ENCODE data around the gene ATP11C.

Gene ATP11C

GRCh38 chrX:139803224-139803623 is 129.6 kb downstream of the ATP11C start:
- no peak for DNase-seq (ENCODE audit: low spot score)
- in situ Hi-C loops (cut with MboI; ENCODE audit: low sequenced_read_pairs, unreplicated experiment): no loop called here
- TF ChIP-seq CTCF (IDR thresholded peaks at IDR 0.05; ENCODE audit: borderline replicate concordance, control extremely low read depth, extremely low read depth, insufficient read depth, missing control alignments): no peak

GRCh38 chrX:139802048-139802447 is 130.8 kb downstream of the ATP11C start:
- DNase-seq (ENCODE audit: low spot score): no peak
- no peak for TF ChIP-seq CTCF (IDR thresholded peaks at IDR 0.05; ENCODE audit: borderline replicate concordance, control extremely low read depth, extremely low read depth, insufficient read depth, missing control alignments)
- in situ Hi-C loops (cut with MboI; ENCODE audit: low sequenced_read_pairs, unreplicated experiment): no loop called here

GRCh38 chrX:139801397-139801813 is 131.4 kb downstream of the ATP11C start:
- DNase-seq (ENCODE audit: low spot score): no peak
- TF ChIP-seq CTCF (IDR thresholded peaks at IDR 0.05; ENCODE audit: borderline replicate concordance, control extremely low read depth, extremely low read depth, insufficient read depth, missing control alignments): no peak
- in situ Hi-C loops (cut with MboI; ENCODE audit: low sequenced_read_pairs, unreplicated experiment): no loop called here

GRCh38 chrX:139798701-139799100 is 134.2 kb downstream of the ATP11C start:
- in situ Hi-C loops (cut with MboI; ENCODE audit: low sequenced_read_pairs, unreplicated experiment): no loop called here
- no peak for TF ChIP-seq CTCF (IDR thresholded peaks at IDR 0.05; ENCODE audit: borderline replicate concordance, control extremely low read depth, extremely low read depth, insufficient read depth, missing control alignments)

GRCh38 chrX:139795196-139795595 is 137.7 kb downstream of the ATP11C start:
- no peak for TF ChIP-seq CTCF (IDR thresholded peaks at IDR 0.05; ENCODE audit: borderline replicate concordance, control extremely low read depth, extremely low read depth, insufficient read depth, missing control alignments)
- in situ Hi-C loops (cut with MboI; ENCODE audit: low sequenced_read_pairs, unreplicated experiment): no loop called here
- peak; percentile 12 for DNase-seq (ENCODE audit: low spot score)

More at GRCh38 chrX:139798701-139799100, 134.2 kb downstream of the ATP11C start:
- DNase-seq (ENCODE audit: low spot score): no peak

GRCh38 chrX:139787601-139788000 is 145.3 kb downstream of the ATP11C start:
- no peak for TF ChIP-seq CTCF (IDR thresholded peaks at IDR 0.05; ENCODE audit: borderline replicate concordance, control extremely low read depth, extremely low read depth, insufficient read depth, missing control alignments)
- DNase-seq (ENCODE audit: low spot score): no peak

GRCh38 chrX:139784807-139785206 is 148.0 kb downstream of the ATP11C start:
- TF ChIP-seq CTCF (IDR thresholded peaks at IDR 0.05; ENCODE audit: borderline replicate concordance, control extremely low read depth, extremely low read depth, insufficient read depth, missing control alignments): no peak
- DNase-seq (ENCODE audit: low spot score): peak; percentile 12
- in situ Hi-C loops (cut with MboI; ENCODE audit: low sequenced_read_pairs, unreplicated experiment): no loop called here

More at GRCh38 chrX:139787601-139788000, 145.3 kb downstream of the ATP11C start:
- in situ Hi-C loops (cut with MboI; ENCODE audit: low sequenced_read_pairs, unreplicated experiment): no loop called here
